Upper lobe of right lung (tissue), 1 donor: ENCODE data around the gene PSG4. TPM values are rescaled to one million over a fixed set of nuclear protein-coding genes. Genes with fewer than 3 reads are reported as not detected.
"Not testable (repeated sequence)": the region's sequence is repeated elsewhere in the genome, so short reads cannot be mapped to it uniquely, and the experiment has no call there.

ENCODE experiments used
- ATAC-seq: fragments of 200-7000 bp; cut with Tn5 transposase; one replicate; pipeline ENCODE4 v1.9.1; 2020; ENCODE audit warnings: mild to moderate bottlenecking, moderate library complexity
- DNase-seq: peaks from one replicate; pipeline ENCODE4 v3.0.0-alpha.2; 2020
- H3K27ac ChIP-seq: fragments of 200-600 bp; one replicate; pipeline ENCODE4 v1.8.0; 2022
- H3K27me3 ChIP-seq: fragments of 200-600 bp; one replicate; pipeline ENCODE4 v1.8.0; 2022; ENCODE audit warnings: mild to moderate bottlenecking
- H3K36me3 ChIP-seq: fragments of 200-600 bp; one replicate; pipeline ENCODE4 v1.8.0; 2022
- H3K4me1 ChIP-seq: fragments of 200-600 bp; one replicate; pipeline ENCODE4 v1.8.0; 2022
- H3K4me3 ChIP-seq: fragments of 200-600 bp; one replicate; pipeline ENCODE4 v1.8.0; 2022; ENCODE audit warnings: mild to moderate bottlenecking
- H3K9me3 ChIP-seq: fragments of 200-600 bp; one replicate; pipeline ENCODE4 v1.8.0; 2022
- intact Hi-C: fragments of 100-400 bp; cut with DNase I; formaldehyde crosslinking; loops from one replicate; pipeline ENCODE4 v1.11.0; 2022
- total RNA-seq: library from RNA; stranded (reverse); fragmentation: NEBNext Ultra II Directional; extraction: Animal tissue kit (Norgen Biotek cat#: 25700); gene quantifications from one replicate; pipeline ENCODE4 v1.2.1, GENCODE V29; 2021
- TF ChIP-seq, protein P1 (sequence below): fragments of 200-600 bp; IDR thresholded peaks from one replicate; pipeline ENCODE4 v1.8.0; 2022; ENCODE audit warnings: antibody characterized with exemption
- donor health status: DM: no; HTN: yes; CAD: no; lungs with severe emphysema.

The PSG4 gene
- total RNA-seq, 1 donor from 2014 or later = not detected

DNA sequence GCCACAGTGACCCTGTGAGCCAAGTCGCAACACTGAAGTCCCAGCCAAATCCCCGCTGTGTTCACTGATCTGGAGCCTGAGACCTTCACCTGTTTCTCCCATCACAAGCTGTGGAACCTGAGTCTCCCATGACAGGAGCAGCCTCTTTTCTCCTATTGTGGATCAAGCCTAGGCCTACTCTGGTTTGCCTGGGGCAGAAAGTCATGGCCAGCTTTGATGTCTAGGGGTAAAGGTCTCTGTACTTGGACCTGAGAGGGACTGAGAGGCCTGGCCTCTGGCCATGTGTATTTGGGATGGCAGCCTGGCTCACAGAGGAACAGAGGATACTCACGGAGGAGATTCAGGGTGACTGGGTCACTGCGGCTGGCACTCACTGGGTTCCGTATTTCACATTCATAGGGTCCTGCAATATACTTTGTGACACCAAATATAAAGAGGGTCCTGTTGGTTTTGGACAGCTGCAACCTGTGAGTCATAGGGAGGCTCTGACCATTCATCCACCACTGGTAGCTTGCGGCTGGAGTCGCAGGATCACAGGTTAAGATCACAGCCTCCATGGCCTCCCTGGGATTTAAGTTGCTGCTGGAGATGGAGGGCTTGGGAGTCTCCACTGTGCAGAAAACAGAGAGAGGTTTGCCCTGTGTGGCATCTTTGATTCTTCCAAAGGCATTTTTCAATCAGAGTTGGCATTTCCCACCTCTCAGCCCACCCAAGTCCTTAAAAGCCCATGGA, 7.6 kb downstream of the PSG4 start:
- DNase-seq, ATAC-seq: not testable (repeated sequence)

GRCh38 chr19:43194397-43194796, 11.0 kb downstream of the PSG4 start:
- H3K27me3 ChIP-seq, DNase-seq, H3K36me3 ChIP-seq, H3K9me3 ChIP-seq, H3K27ac ChIP-seq, intact Hi-C loops, H3K4me1 ChIP-seq, H3K4me3 ChIP-seq, ATAC-seq: not testable (repeated sequence)

More for the DNA sequence above, 7.6 kb downstream of the PSG4 start:
- H3K4me3 ChIP-seq, H3K36me3 ChIP-seq, H3K27ac ChIP-seq, H3K27me3 ChIP-seq, H3K9me3 ChIP-seq, intact Hi-C loops, H3K4me1 ChIP-seq: not testable (repeated sequence)

DNA sequence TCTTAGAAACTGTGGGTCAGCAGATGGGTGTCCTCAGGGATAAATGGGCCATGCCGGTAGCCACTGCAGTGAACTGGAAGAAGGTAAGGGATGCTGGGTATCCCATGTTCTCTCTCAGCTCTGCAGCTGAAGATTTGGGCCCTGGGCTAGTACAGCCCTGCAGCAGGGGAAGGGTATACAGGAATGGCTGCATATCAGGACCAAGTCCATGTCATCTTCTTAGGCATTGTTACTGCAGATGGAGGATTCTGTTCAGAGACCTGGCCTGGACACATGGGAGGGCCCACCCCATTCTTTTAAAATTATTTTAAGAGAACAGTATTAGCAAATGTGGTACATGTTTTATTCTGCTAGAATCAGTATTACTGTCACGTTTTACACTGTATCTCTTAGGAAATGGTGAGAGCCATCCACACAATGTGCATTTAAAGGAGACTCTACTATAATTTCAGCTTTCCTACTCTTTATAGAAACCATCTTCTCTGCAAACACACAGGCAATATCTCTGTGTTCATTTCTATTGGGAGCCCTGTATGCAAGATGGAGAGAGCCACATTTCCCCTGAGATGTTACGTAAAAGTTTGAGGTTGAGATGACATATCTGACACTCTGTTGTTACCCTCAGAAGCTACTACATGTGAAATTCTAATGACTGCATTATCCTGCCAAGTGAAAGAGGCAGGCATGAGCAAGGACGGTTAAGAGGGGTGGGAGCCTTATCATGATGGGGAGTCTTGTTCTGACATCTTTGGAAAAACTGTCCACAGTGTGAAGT, 12.9 kb downstream of the PSG4 start:
- H3K9me3 ChIP-seq, ATAC-seq, H3K4me1 ChIP-seq, DNase-seq, intact Hi-C loops, H3K27me3 ChIP-seq, H3K27ac ChIP-seq, H3K4me3 ChIP-seq, H3K36me3 ChIP-seq: not testable (repeated sequence)

- H3K36me3 ChIP-seq, intact Hi-C loops, ATAC-seq, H3K9me3 ChIP-seq, H3K27ac ChIP-seq, DNase-seq, H3K4me1 ChIP-seq, H3K27me3 ChIP-seq, H3K4me3 ChIP-seq: not testable (repeated sequence)
- TF ChIP-seq, protein P1, sequence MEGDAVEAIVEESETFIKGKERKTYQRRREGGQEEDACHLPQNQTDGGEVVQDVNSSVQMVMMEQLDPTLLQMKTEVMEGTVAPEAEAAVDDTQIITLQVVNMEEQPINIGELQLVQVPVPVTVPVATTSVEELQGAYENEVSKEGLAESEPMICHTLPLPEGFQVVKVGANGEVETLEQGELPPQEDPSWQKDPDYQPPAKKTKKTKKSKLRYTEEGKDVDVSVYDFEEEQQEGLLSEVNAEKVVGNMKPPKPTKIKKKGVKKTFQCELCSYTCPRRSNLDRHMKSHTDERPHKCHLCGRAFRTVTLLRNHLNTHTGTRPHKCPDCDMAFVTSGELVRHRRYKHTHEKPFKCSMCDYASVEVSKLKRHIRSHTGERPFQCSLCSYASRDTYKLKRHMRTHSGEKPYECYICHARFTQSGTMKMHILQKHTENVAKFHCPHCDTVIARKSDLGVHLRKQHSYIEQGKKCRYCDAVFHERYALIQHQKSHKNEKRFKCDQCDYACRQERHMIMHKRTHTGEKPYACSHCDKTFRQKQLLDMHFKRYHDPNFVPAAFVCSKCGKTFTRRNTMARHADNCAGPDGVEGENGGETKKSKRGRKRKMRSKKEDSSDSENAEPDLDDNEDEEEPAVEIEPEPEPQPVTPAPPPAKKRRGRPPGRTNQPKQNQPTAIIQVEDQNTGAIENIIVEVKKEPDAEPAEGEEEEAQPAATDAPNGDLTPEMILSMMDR = peak; percentile 8
Measured at GRCh38 chr19:43188092-43188491, 17.3 kb downstream of the PSG4 start.

GRCh38 chr19:43186311-43186935, 19.0 kb downstream of the PSG4 start, which contains the start of gene PSG5:
TSS of gene PSG5 (minus strand) at chr19:43186536. CDS start at chr19:43186405, 131 bp downstream.
- H3K9me3 ChIP-seq, DNase-seq, H3K27me3 ChIP-seq, ATAC-seq, intact Hi-C loops, H3K27ac ChIP-seq, H3K4me3 ChIP-seq, H3K4me1 ChIP-seq, H3K36me3 ChIP-seq: not testable (repeated sequence)

- H3K36me3 ChIP-seq, H3K4me3 ChIP-seq, ATAC-seq, intact Hi-C loops, H3K27ac ChIP-seq, H3K9me3 ChIP-seq, H3K4me1 ChIP-seq, DNase-seq, H3K27me3 ChIP-seq: not testable (repeated sequence)
Measured at GRCh38 chr19:43181869-43182771, 23.3 kb downstream of the PSG4 start.

DNA sequence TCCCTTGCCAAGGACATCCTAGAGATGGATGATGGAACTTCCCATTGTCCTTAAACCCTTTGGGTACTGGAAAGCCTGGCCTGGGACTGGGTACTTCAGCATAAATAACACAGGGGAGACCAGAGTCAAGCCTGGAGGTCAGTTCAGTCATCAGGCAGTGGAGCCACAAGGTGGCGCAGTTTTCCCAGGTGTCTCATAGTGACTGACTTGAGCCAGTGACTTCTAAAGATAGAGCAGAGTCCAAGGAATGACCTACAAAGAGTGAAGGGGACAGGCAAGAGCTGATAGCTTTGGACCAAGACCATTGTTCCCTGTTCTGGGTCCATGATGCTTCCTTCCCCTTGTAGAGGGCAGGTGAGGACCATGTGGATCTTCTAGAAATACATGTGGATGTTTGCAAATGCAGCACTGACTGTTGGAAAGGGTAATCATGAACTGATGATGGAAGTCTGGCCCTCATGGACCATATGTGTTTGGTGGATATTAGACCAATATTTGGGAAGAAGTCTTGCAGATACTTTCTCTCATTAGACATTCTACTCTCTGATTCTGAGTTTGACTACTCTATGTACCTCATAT, 25.8 kb downstream of the PSG4 start:
- ATAC-seq, DNase-seq, H3K27ac ChIP-seq, intact Hi-C loops, H3K4me1 ChIP-seq, H3K27me3 ChIP-seq, H3K4me3 ChIP-seq, H3K9me3 ChIP-seq, H3K36me3 ChIP-seq: not testable (repeated sequence)

- DNase-seq, H3K27ac ChIP-seq, ATAC-seq, H3K36me3 ChIP-seq, H3K4me1 ChIP-seq, H3K4me3 ChIP-seq, H3K9me3 ChIP-seq, intact Hi-C loops, H3K27me3 ChIP-seq: not testable (repeated sequence)
Measured at GRCh38 chr19:43178577-43178976, 26.9 kb downstream of the PSG4 start.

DNA sequence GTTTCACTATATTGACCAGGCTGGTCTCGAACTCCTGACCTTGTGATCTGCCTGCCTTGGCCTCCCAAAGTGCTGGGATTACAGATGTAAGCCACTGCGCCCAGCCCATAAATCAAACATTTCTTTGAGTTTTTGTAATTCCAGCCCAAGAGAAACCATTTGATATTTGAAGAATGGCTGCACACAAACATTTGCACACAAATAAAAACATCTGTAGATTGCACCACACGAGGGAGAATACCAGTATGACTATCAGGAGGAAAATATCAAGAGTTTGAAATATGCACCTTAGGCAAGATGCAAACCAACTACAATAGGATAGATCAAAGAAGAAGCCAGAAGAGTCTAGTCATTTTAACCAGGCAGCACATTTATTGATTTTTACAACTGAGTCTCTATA, 39.5 kb downstream of the PSG4 start:
- H3K27ac ChIP-seq, intact Hi-C loops, H3K4me1 ChIP-seq, H3K4me3 ChIP-seq, H3K9me3 ChIP-seq, DNase-seq, H3K36me3 ChIP-seq, H3K27me3 ChIP-seq, ATAC-seq: not testable (repeated sequence)

GRCh38 chr19:43163135-43163534, 42.3 kb downstream of the PSG4 start:
- H3K4me3 ChIP-seq, H3K27me3 ChIP-seq, H3K9me3 ChIP-seq, intact Hi-C loops, ATAC-seq, H3K36me3 ChIP-seq, H3K27ac ChIP-seq, H3K4me1 ChIP-seq, DNase-seq: not testable (repeated sequence)

- H3K4me3 ChIP-seq, H3K36me3 ChIP-seq, intact Hi-C loops, H3K27ac ChIP-seq, H3K9me3 ChIP-seq, H3K27me3 ChIP-seq, H3K4me1 ChIP-seq, ATAC-seq, DNase-seq: not testable (repeated sequence)
Measured at GRCh38 chr19:43162261-43162660, 43.2 kb downstream of the PSG4 start.
